GM12878 (cell line): ENCODE data around the gene DNAI7. TPM values are rescaled to one million over a fixed set of nuclear protein-coding genes. Genes with fewer than 3 reads are reported as not detected.
A peak's percentile ranks its signal among the peaks of the same experiment; 100 is the strongest.

ENCODE experiments used
- MEF2B ChIP-seq: fragments of 450-650 bp; IDR thresholded peaks from 2 replicates; pipeline ENCODE4 v1.6.1; 2018; ENCODE audit warnings: mild to moderate bottlenecking, moderate library complexity; ENCODE audit not compliant: partially characterized antibody, poor library complexity, severe bottlenecking
- NBN ChIP-seq: fragments of 450-650 bp; IDR thresholded peaks from 2 replicates; pipeline ENCODE4 v1.6.1; 2016
- NRF1 ChIP-seq: conservative IDR thresholded peaks from 2 replicates; pipeline ENCODE4 v1.6.1; 2011; ENCODE audit warnings: mild to moderate bottlenecking, low read depth, low read length, improper control_type of control experiment
- SMARCA5 ChIP-seq: fragments of 450-650 bp; IDR thresholded peaks from 2 replicates; pipeline ENCODE4 v1.6.1; 2017; ENCODE audit warnings: mild to moderate bottlenecking
- SRF ChIP-seq, 2 experiments: IDR thresholded peaks; 2 replicates each; pipeline ENCODE4 v1.6.1; 2011; ENCODE audit warnings: low read depth in 2 of 2, low read length in 2 of 2, mild to moderate bottlenecking in 1 of 2, moderate library complexity in 1 of 2
- WRNIP1 ChIP-seq: IDR thresholded peaks from 2 replicates; pipeline ENCODE4 v1.6.1; 2011; ENCODE audit warnings: low read depth, low read length, improper control_type of control experiment, borderline replicate concordance
- polyA plus RNA-seq, 11 experiments: library from polyadenylated mRNA; depleted of rRNA in 4 of 11; unstranded in 6 of 11; stranded (reverse) in 5 of 11; fragments of >200 nt; fragmentation: Nextera tagmentation in 4 of 11; fragmentation: Illumina TruSeq in 1 of 11; extraction: Ambion mirVana in 4 of 11; extraction: Trizol in 1 of 11; gene quantifications; 1 replicate in 1 of 11; 2 replicates in 10 of 11; pipeline versions ENCODE4 v1.2.1 to v1.2.3, GENCODE V29; 2011 to 2016; ENCODE audit warnings: inconsistent platforms in 2 of 11, missing spikeins in 2 of 11, low read depth in 1 of 11
- total RNA-seq, 4 experiments: library from RNA; depleted of rRNA in 3 of 4; stranded (reverse); fragments of >200 nt in 3 of 4; fragmentation: Illumina TruSeq in 1 of 4; extraction: Trizol in 1 of 4; gene quantifications; 2 replicates each; pipeline versions ENCODE4 v1.2.1 to v1.2.3, GENCODE V29; 2013 to 2021
- TF ChIP-seq, protein P1 (sequence below): IDR thresholded peaks from 2 replicates; pipeline ENCODE4 v1.6.1; 2011; ENCODE audit warnings: mild to moderate bottlenecking, low read depth, low read length, moderate library complexity; ENCODE audit not compliant: insufficient replicate concordance

DNAI7 gene
- total and polyA plus RNA-seq, 10 of the 15 experiments (the other 5 are each of a cell fraction or from before 2014, with no cell fraction given), result 0.05 to 0.48 (median 0.13) TPM; not detected in 4

DNA sequence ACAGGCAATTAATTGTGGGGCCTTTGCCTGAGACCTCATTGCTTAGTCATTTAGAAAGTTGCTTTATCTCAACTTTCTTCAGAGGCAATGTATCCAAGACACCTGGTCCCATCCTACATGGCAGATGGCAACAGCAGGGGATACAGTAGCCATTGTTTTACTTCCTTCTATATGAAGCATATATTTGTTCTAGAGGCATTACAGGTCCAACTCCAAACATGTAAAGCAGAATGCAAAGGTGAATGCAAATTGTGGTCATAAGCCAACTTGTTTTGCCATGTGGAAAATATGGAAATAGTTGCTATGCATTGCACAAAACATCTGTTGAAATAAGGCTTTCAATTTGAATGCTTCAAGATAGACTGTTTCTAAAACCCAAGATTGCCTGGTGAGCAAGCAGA lies 136.3 kb downstream of the DNAI7 start (continued):
- TF ChIP-seq, protein P1, sequence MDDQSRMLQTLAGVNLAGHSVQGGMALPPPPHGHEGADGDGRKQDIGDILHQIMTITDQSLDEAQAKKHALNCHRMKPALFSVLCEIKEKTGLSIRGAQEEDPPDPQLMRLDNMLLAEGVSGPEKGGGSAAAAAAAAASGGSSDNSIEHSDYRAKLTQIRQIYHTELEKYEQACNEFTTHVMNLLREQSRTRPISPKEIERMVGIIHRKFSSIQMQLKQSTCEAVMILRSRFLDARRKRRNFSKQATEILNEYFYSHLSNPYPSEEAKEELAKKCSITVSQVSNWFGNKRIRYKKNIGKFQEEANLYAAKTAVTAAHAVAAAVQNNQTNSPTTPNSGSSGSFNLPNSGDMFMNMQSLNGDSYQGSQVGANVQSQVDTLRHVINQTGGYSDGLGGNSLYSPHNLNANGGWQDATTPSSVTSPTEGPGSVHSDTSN, result no peak
- TF ChIP-seq MEF2B, result no peak
- 0 out of 4 replicates have a peak, but pooled peaks of 1 of the 2 experiments have one; percentile 11 for TF ChIP-seq SRF (IDR thresholded peaks at IDR 0.05; ENCODE audit: low read depth in 2 of 2, low read length in 2 of 2)
- no peak for TF ChIP-seq NRF1
- TF ChIP-seq SMARCA5, result no peak
- TF ChIP-seq WRNIP1, result no peak
- no peak for TF ChIP-seq NBN

Other genes with a start within 250 kb of the DNAI7 start
- 89.3 and 106 TPM in 2 replicates for gene BCAT1, start 246.1 kb downstream of the DNAI7 start, total RNA-seq (2014; rRNA removed)
- 122 and 123 TPM in 2 replicates for gene BCAT1, start 246.1 kb downstream of the DNAI7 start, total RNA-seq (2014; rRNA removed; fragmentation: Illumina TruSeq; extraction: Trizol)
- gene BCAT1, start 246.1 kb downstream of the DNAI7 start, total RNA-seq (2021), result 187 and 203 TPM in 2 replicates
- 31.2 and 47.4 TPM in 2 replicates for gene BCAT1, start 246.1 kb downstream of the DNAI7 start, polyA plus RNA-seq (2011; rRNA removed)
- gene BCAT1, start 246.1 kb downstream of the DNAI7 start, polyA plus RNA-seq (2014; fragmentation: Illumina TruSeq; extraction: Trizol), result 74.4 and 107 TPM in 2 replicates
- gene BCAT1, start 246.1 kb downstream of the DNAI7 start, polyA plus RNA-seq (2014; fragmentation: Nextera tagmentation; extraction: Ambion mirVana), result 10 to 100 TPM; 26.2 to 38.1 TPM
- 44.6 and 50.4 TPM in 2 replicates for gene BCAT1, start 246.1 kb downstream of the DNAI7 start, polyA plus RNA-seq (2014; rRNA removed)
- gene BCAT1, start 246.1 kb downstream of the DNAI7 start, polyA plus RNA-seq (2016; fragmentation: Nextera tagmentation; extraction: Ambion mirVana), result 100 to 1,000 TPM; 153 to 162 TPM
- 16.3 and 18.1 TPM in 2 replicates for gene ETFRF1, start 77 bp upstream of the DNAI7 start, total RNA-seq (2014; rRNA removed)
- 22.4 and 23.8 TPM in 2 replicates for gene ETFRF1, start 77 bp upstream of the DNAI7 start, total RNA-seq (2014; rRNA removed; fragmentation: Illumina TruSeq; extraction: Trizol)
- 11.8 and 12.0 TPM in 2 replicates for gene ETFRF1, start 77 bp upstream of the DNAI7 start, total RNA-seq (2021)
- 9.9 and 21.5 TPM in 2 replicates for gene ETFRF1, start 77 bp upstream of the DNAI7 start, polyA plus RNA-seq (2011; rRNA removed)
- gene ETFRF1, start 77 bp upstream of the DNAI7 start, polyA plus RNA-seq (2014; fragmentation: Illumina TruSeq; extraction: Trizol), result 30.1 and 38.2 TPM in 2 replicates
- gene ETFRF1, start 77 bp upstream of the DNAI7 start, polyA plus RNA-seq (2014; fragmentation: Nextera tagmentation; extraction: Ambion mirVana), result 10 to 100 TPM; 48.2 to 59.6 TPM
- gene ETFRF1, start 77 bp upstream of the DNAI7 start, polyA plus RNA-seq (2014; rRNA removed), result 11.2 and 16.3 TPM in 2 replicates
- 10 to 100 TPM; 36.9 to 44.5 TPM for gene ETFRF1, start 77 bp upstream of the DNAI7 start, polyA plus RNA-seq (2016; fragmentation: Nextera tagmentation; extraction: Ambion mirVana)
- gene KRAS, start 55.8 kb upstream of the DNAI7 start, total RNA-seq (2014; rRNA removed), result 4.9 and 5.6 TPM in 2 replicates
- 5.9 and 6.6 TPM in 2 replicates for gene KRAS, start 55.8 kb upstream of the DNAI7 start, total RNA-seq (2014; rRNA removed; fragmentation: Illumina TruSeq; extraction: Trizol)
- gene KRAS, start 55.8 kb upstream of the DNAI7 start, total RNA-seq (2021), result 8.3 and 9.4 TPM in 2 replicates
- gene KRAS, start 55.8 kb upstream of the DNAI7 start, polyA plus RNA-seq (2011; rRNA removed), result 23.8 and 38.7 TPM in 2 replicates
- 9.3 and 12.5 TPM in 2 replicates for gene KRAS, start 55.8 kb upstream of the DNAI7 start, polyA plus RNA-seq (2014; fragmentation: Illumina TruSeq; extraction: Trizol)
- 1 to 10 TPM; 3.1 to 6.1 TPM for gene KRAS, start 55.8 kb upstream of the DNAI7 start, polyA plus RNA-seq (2014; fragmentation: Nextera tagmentation; extraction: Ambion mirVana)
- gene KRAS, start 55.8 kb upstream of the DNAI7 start, polyA plus RNA-seq (2014; rRNA removed), result 4.8 and 6.1 TPM in 2 replicates
- gene KRAS, start 55.8 kb upstream of the DNAI7 start, polyA plus RNA-seq (2016; fragmentation: Nextera tagmentation; extraction: Ambion mirVana), result 10 to 100 TPM; 15.7 to 17.6 TPM